Hepatocyte (in vitro differentiated cells): ENCODE results near the gene PDHB. TPM values are rescaled to one million over a fixed set of nuclear protein-coding genes. Genes with fewer than 3 reads are reported as not detected.
"Not testable (repeated sequence)": the region's sequence is repeated elsewhere in the genome, so short reads cannot be mapped to it uniquely, and the experiment has no call there.

Experiments used
- DNase-seq: peaks from one replicate; pipeline ENCODE4 v3.0.0-alpha.2; 2016; ENCODE audit warnings: low spot score
- H2AFZ ChIP-seq: fragments of 200-600 bp; sonication (generic); 2 replicates; pipeline ENCODE4 v1.6.0; 2016; ENCODE audit warnings: antibody characterized with exemption, mild to moderate bottlenecking
- H3K27ac ChIP-seq: fragments of 200-600 bp; sonication (generic); 2 replicates; pipeline ENCODE4 v1.5.1; 2016; ENCODE audit warnings: mild to moderate bottlenecking
- H3K27me3 ChIP-seq: fragments of 200-600 bp; sonication (generic); 2 replicates; pipeline ENCODE4 v1.6.1; 2016
- H3K36me3 ChIP-seq: fragments of 200-600 bp; sonication (generic); replicated peaks from 2 replicates; pipeline ENCODE4 v1.5.1; 2016; ENCODE audit warnings: low read depth; ENCODE audit not compliant: insufficient read depth
- H3K4me1 ChIP-seq: fragments of 200-600 bp; sonication (generic); 2 replicates; pipeline ENCODE4 v1.5.1; 2016; ENCODE audit warnings: mild to moderate bottlenecking, moderate library complexity; ENCODE audit not compliant: insufficient read depth
- H3K4me2 ChIP-seq: fragments of 200-600 bp; sonication (generic); 2 replicates; pipeline ENCODE4 v1.6.0; 2016
- H3K4me3 ChIP-seq: fragments of 200-600 bp; sonication (generic); 2 replicates; pipeline ENCODE4 v1.5.1; 2016; ENCODE audit warnings: mild to moderate bottlenecking
- H3K79me2 ChIP-seq: fragments of 200-600 bp; sonication (generic); 2 replicates; pipeline ENCODE4 v1.6.0; 2017; ENCODE audit warnings: mild to moderate bottlenecking
- H3K9me2 ChIP-seq: fragments of 200-600 bp; sonication (generic); replicated peaks from 2 replicates; pipeline ENCODE4 v1.6.0; 2017; ENCODE audit warnings: mild to moderate bottlenecking; ENCODE audit not compliant: insufficient read depth
- H3K9me3 ChIP-seq: fragments of 200-600 bp; sonication (generic); 2 replicates; pipeline ENCODE4 v1.5.1; 2016; ENCODE audit warnings: low read depth, mild to moderate bottlenecking
- H4K20me1 ChIP-seq: fragments of 200-600 bp; sonication (generic); 2 replicates; pipeline ENCODE4 v1.6.0; 2016; ENCODE audit warnings: mild to moderate bottlenecking; ENCODE audit not compliant: insufficient read depth, poor library complexity, severe bottlenecking
- EZH2 ChIP-seq: fragments of 200-600 bp; sonication (generic); IDR thresholded peaks from 2 replicates; pipeline ENCODE4 v1.6.1; 2016; ENCODE audit warnings: antibody characterized with exemption, mild to moderate bottlenecking, borderline replicate concordance
- EZH2phosphoT487 ChIP-seq: fragments of 200-600 bp; sonication (generic); IDR thresholded peaks from one replicate; pipeline ENCODE4 v1.6.1; 2018; ENCODE audit warnings: antibody characterized with exemption, mild to moderate bottlenecking, low read depth, moderate library complexity; ENCODE audit not compliant: unreplicated experiment, severe bottlenecking
- WGBS: methylation state at CpG from one replicate; pipeline ENCODE4 v1.1.6; 2016; ENCODE audit warnings: low lambda C conversion rate; ENCODE audit errors: missing lambda C conversion rate; 5-methylcytosine and 5-hydroxymethylcytosine counted together
- polyA plus RNA-seq: library from polyadenylated mRNA; unstranded; fragments of >200 nt; fragmentation: Nextera tagmentation; extraction: Ambion mirVana; gene quantifications from 2 replicates; pipeline ENCODE4 v1.2.1, GENCODE V29; 2016
- total RNA-seq: library from RNA; depleted of rRNA; stranded (reverse); fragments of >200 nt; gene quantifications from 2 replicates; pipeline ENCODE4 v1.2.3, GENCODE V29; 2014
- TF ChIP-seq, protein P1 (sequence below): fragments of 200-600 bp; sonication (generic); IDR thresholded peaks from 2 replicates; pipeline ENCODE4 v1.5.1; 2016; ENCODE audit warnings: antibody characterized with exemption, mild to moderate bottlenecking; ENCODE audit not compliant: poor library complexity

PDHB gene
- total and polyA plus RNA-seq, 2 experiments from 2014 or later = 119 to 150 TPM

DNA sequence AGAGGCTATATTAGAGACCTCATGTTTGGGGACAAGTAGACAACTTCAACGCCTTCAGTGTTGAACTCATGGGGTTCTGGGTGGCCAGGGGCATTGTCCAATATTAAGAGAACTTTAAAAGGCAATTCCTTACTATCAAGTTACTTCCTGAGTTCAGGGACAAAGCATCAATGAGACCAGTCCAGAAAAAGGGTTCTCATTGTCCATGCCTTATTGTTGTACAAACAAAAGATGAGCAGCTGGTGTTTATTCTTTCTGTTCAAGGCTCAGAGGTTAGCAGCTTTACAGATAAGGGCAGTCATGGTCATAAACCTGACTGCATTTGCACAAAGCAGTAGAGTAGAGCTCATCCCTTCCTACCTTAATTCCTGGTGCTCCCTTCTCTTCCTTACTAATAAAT, 18.5 kb upstream of the PDHB start:
- Histone ChIP-seq H3K36me3 (no peaks in the 10 kb centered on the region), H3K4me2 (no peak overlapping the region)
- 35% methylated on average over 1 of the region's 1 CpG for WGBS

DNA sequence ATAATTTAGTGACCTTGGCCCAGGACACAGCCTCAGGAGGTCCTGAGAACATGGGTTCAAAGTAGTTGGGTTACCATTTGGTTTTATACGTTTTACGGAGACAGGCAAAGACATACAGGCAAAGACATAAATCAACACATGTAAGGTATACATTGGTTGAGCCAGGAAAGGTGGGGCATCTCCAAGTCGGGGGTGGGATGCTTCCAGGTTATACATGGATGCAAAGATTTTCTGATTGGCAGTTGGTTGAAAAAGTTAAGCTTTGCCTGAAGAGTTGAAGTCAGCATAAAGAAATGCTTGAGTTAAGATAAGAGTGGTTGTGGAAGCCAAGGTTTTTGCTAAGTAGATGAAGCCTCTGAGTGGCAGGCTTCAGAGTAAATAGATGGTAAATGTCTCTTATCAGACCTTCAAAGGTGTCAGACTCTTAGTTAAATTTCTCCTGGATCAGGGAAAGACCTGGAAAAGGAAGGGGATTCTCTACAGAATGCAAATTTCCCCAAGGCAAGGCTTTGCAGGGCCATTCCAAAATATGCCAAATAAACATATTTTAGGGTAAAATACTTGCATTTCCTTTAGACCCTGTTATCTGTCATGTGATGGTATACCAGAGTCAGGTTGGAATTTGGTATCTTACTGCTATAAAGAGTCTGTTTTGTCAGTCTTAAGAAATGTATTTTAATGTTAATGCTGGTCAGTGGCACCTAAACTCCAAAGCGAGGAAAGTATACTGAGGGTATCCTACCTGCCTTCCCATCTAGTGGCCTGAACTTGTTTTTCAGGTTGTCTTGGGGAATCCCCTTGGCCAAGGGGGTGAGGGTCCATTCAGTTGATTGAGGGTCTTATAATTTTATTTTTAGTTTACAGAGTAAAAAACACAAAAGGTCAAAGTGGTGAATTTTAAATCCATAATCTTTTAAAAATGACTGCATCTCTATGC, 8.2 kb upstream of the PDHB start:
- WGBS = 62% methylated on average over 4 of the region's 4 CpGs
- H3K4me3 ChIP-seq = no peak overlapping the region

More for the DNA sequence above, 18.5 kb upstream of the PDHB start:
- no peak overlapping the region for H3K4me3 ChIP-seq
- TF ChIP-seq, protein P1, sequence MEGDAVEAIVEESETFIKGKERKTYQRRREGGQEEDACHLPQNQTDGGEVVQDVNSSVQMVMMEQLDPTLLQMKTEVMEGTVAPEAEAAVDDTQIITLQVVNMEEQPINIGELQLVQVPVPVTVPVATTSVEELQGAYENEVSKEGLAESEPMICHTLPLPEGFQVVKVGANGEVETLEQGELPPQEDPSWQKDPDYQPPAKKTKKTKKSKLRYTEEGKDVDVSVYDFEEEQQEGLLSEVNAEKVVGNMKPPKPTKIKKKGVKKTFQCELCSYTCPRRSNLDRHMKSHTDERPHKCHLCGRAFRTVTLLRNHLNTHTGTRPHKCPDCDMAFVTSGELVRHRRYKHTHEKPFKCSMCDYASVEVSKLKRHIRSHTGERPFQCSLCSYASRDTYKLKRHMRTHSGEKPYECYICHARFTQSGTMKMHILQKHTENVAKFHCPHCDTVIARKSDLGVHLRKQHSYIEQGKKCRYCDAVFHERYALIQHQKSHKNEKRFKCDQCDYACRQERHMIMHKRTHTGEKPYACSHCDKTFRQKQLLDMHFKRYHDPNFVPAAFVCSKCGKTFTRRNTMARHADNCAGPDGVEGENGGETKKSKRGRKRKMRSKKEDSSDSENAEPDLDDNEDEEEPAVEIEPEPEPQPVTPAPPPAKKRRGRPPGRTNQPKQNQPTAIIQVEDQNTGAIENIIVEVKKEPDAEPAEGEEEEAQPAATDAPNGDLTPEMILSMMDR = no peak
- TF ChIP-seq EZH2phosphoT487 = no peak
- TF ChIP-seq EZH2 = no peak
- no peaks in the 10 kb centered on the region for H3K9me3 ChIP-seq
- no peaks in the 10 kb centered on the region for H3K27me3 ChIP-seq
- no peak overlapping the region for H2AFZ ChIP-seq
- no peak overlapping the region for H3K27ac ChIP-seq
- no peaks in the 10 kb centered on the region for H3K79me2 ChIP-seq
- no peaks in the 10 kb centered on the region for H3K9me2 ChIP-seq
- no peaks in the 10 kb centered on the region for H4K20me1 ChIP-seq
- no peak for DNase-seq
- peaks cover 3% of the 10 kb centered on the region for H3K4me1 ChIP-seq

DNA sequence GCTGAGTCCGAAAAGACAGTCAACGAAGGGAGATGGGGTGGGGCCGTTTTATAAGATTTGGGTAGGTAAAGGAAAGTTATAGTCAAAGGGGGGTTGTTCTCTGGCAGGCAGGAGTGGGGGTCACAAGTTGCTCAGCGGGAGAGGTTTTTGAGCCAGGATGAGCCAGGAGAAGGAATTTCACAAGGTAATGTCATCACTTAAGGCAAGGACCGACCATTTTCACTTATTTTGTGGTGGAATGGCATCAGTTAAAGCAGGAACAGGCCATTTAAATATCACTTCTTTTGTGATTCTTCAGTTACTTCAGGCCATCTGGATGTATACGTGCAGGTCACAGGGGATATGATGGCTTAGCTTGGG, 7.3 kb upstream of the PDHB start:
- not testable (repeated sequence) for H3K4me1 ChIP-seq, H3K4me2 ChIP-seq, H4K20me1 ChIP-seq, H3K79me2 ChIP-seq, H2AFZ ChIP-seq, DNase-seq, H3K36me3 ChIP-seq, H3K9me2 ChIP-seq, H3K9me3 ChIP-seq, H3K27me3 ChIP-seq, H3K27ac ChIP-seq, H3K4me3 ChIP-seq
- 75% methylated on average over 6 of the region's 6 CpGs for WGBS

More for the DNA sequence above, 8.2 kb upstream of the PDHB start:
- Histone ChIP-seq H3K36me3 (no peaks in the 10 kb centered on the region), H3K79me2 (no peaks in the 10 kb centered on the region), H3K4me2 (no peak overlapping the region), H3K4me1 (no peaks in the 10 kb centered on the region), H3K9me3 (no peaks in the 10 kb centered on the region), H3K27me3 (no peaks in the 10 kb centered on the region), H4K20me1 (no peaks in the 10 kb centered on the region), H2AFZ (no peak overlapping the region), H3K27ac (no peak overlapping the region), H3K9me2 (no peaks in the 10 kb centered on the region)
- TF ChIP-seq, protein P1 = no peak
- TF ChIP-seq EZH2 = no peak
- TF ChIP-seq EZH2phosphoT487 = no peak
- DNase-seq = peak; percentile 14

DNA sequence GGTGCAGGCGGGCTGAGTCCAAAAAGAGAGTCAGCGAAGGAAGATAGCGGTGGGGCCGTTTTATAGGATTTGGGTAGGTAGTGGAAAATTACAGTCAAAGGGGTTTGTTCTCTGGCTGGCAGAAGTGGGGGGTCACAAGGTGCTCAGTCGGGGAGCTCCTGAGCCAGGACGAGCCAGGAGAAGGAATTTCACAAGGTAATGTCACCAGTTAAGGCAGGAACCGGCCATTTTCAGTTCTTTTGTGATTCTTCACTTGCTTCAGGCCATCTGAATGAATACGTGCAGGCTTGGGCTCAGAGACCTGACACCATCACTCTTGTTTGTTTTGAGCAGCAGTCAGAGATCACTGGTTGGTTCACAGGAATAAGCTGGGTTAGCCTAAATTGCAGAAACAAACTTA, 3.6 kb upstream of the PDHB start:
- H3K79me2 ChIP-seq, H3K4me2 ChIP-seq, H3K27ac ChIP-seq, H3K4me3 ChIP-seq, H4K20me1 ChIP-seq, H3K9me2 ChIP-seq, H3K27me3 ChIP-seq, H2AFZ ChIP-seq, DNase-seq, H3K9me3 ChIP-seq, H3K36me3 ChIP-seq: not testable (repeated sequence)
- peaks cover 12% of the 10 kb centered on the region for H3K4me1 ChIP-seq
- WGBS = 67% methylated on average over 8 of the region's 8 CpGs
